Stimulated activated CD8-positive, alpha-beta memory T cell treated with anti-CD3 and anti-CD28 coated beads, Interleukin-12 subunit alpha, Interleukin-12 subunit beta, amount 100 ng/mL, for 4 hours (primary cell): ENCODE results near the gene XPNPEP2.
"Not testable (repeated sequence)": the region's sequence is repeated elsewhere in the genome, so short reads cannot be mapped to it uniquely, and the experiment has no call there.

Experiments
- DNase-seq: peaks from one replicate; pipeline ENCODE4 v3.0.0-alpha.2; 2020; ENCODE audit warnings: low read depth

The XPNPEP2 gene

GRCh38 chrX:129719931-129720530 is 18.7 kb upstream of the XPNPEP2 start:
- DNase-seq = no peak

GRCh38 chrX:129720741-129721140 is 18.0 kb upstream of the XPNPEP2 start:
- no peak for DNase-seq

- no peak for DNase-seq
Observed at GRCh38 chrX:129721414-129721813, 17.4 kb upstream of the XPNPEP2 start.

- DNase-seq = no peak
Observed at GRCh38 chrX:129721870-129722269, 16.9 kb upstream of the XPNPEP2 start.

GRCh38 chrX:129723511-129723910 is 15.3 kb upstream of the XPNPEP2 start:
- no peak for DNase-seq

- DNase-seq = no peak
Observed at GRCh38 chrX:129724754-129725153, 14.0 kb upstream of the XPNPEP2 start.

GRCh38 chrX:129726307-129727111 is 12.3 kb upstream of the XPNPEP2 start:
- no peak for DNase-seq

- no peak for DNase-seq
Observed at GRCh38 chrX:129728061-129728460, 10.7 kb upstream of the XPNPEP2 start.

- DNase-seq = no peak
Observed at GRCh38 chrX:129731228-129731627, 7.6 kb upstream of the XPNPEP2 start.

GRCh38 chrX:129732857-129733256 is 5.9 kb upstream of the XPNPEP2 start:
- no peak for DNase-seq

GRCh38 chrX:129733335-129733734 is 5.4 kb upstream of the XPNPEP2 start:
- no peak for DNase-seq

- DNase-seq = no peak
Observed at GRCh38 chrX:129736491-129736890, 2.3 kb upstream of the XPNPEP2 start.

GRCh38 chrX:129737916-129738315 is 863 bp upstream of the XPNPEP2 start:
- no peak for DNase-seq

- DNase-seq = no peak
Observed at GRCh38 chrX:129739578-129739977, 799 bp downstream of the XPNPEP2 start.

- no peak for DNase-seq
Observed at GRCh38 chrX:129741880-129742758, 3.3 kb downstream of the XPNPEP2 start.

GRCh38 chrX:129742759-129743152 is 4.0 kb downstream of the XPNPEP2 start:
- not testable (repeated sequence) for DNase-seq

GRCh38 chrX:129743821-129744220 is 5.0 kb downstream of the XPNPEP2 start:
- DNase-seq = no peak

GRCh38 chrX:129744861-129745321 is 6.1 kb downstream of the XPNPEP2 start:
- DNase-seq = no peak

- DNase-seq = no peak
Observed at GRCh38 chrX:129746557-129747470, 8.0 kb downstream of the XPNPEP2 start.

GRCh38 chrX:129747533-129747932 is 8.8 kb downstream of the XPNPEP2 start:
- DNase-seq = no peak

- DNase-seq = no peak
Observed at GRCh38 chrX:129748305-129748704, 9.5 kb downstream of the XPNPEP2 start.

GRCh38 chrX:129749069-129749468 is 10.3 kb downstream of the XPNPEP2 start:
- no peak for DNase-seq
